Naive B cell (primary cell): ENCODE data around the gene KIF21B. TPM values are rescaled to one million over a fixed set of nuclear protein-coding genes. Genes with fewer than 3 reads are reported as not detected.

Source experiments
- polyA plus RNA-seq, 6 donors: library from polyadenylated mRNA; unstranded; fragments of 300-500 nt; fragmentation: Illumina TruSeq; gene quantifications; one replicate each; pipeline ENCODE4 v1.2.3, GENCODE V29; 2021; ENCODE audit warnings: low read depth in 6 of 6

KIF21B gene
- polyA plus RNA-seq, 6 donors from 2014 or later: 1.6 to 6.7 (median 2.5) TPM

Other genes starting within 250 kb of the KIF21B start
- gene GPR25, start 150.7 kb downstream of the KIF21B start, polyA plus RNA-seq: under 1 TPM in 2 of 6 donors, not detected in 4; 0.26 to 0.29 TPM
- gene INAVA, start 128.8 kb downstream of the KIF21B start, polyA plus RNA-seq: not detected
- gene CACNA1S, start 88.7 kb upstream of the KIF21B start, polyA plus RNA-seq: not detected
- not detected for gene ASCL5, start 103.5 kb upstream of the KIF21B start, polyA plus RNA-seq
- 10 to 100 TPM; 24.6 to 43.5 (median 31.4) TPM for gene TMEM9, start 130.8 kb upstream of the KIF21B start, polyA plus RNA-seq
- gene IGFN1, start 167.1 kb upstream of the KIF21B start, polyA plus RNA-seq: not detected